Measurements from ENCODE around the gene KDM8. TPM values are rescaled to one million over a fixed set of nuclear protein-coding genes. Genes with fewer than 3 reads are reported as not detected.

KDM8 gene
- total RNA-seq, 1 experiment from 2014 or later: 12.2 TPM

DNA sequence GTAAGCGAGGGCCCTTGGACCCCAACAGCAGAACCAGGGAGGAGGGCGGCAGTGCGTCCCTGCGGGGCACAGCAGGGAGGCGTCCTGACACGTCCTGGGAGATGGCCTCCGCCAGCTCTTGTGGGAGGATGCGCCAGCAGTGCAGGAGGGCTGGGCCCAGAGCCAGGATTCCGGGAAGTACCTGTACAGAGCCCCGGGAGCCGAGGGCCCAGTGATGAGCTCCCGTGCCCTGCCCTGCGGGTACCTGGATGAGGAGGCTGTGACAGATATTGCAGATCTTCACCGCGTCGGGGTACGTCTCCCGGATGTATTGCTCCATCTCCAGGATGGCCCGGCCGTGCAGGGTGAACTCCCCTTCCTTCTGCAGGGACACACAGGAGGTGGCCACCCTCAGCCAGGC lies 23.1 kb downstream of the KDM8 start:
- DNase-seq: no peak
- Histone ChIP-seq H3K36me3 (replicated peaks; ENCODE audit: control insufficient read depth, insufficient read depth, low read length) (no peaks in the 10 kb centered on the region), H3K27me3 (ENCODE audit: control insufficient read depth, insufficient read depth, low read length) (no peaks in the 10 kb centered on the region), H3K4me3 (ENCODE audit: insufficient read depth, low read depth, low read length) (no peak overlapping the region)

DNA sequence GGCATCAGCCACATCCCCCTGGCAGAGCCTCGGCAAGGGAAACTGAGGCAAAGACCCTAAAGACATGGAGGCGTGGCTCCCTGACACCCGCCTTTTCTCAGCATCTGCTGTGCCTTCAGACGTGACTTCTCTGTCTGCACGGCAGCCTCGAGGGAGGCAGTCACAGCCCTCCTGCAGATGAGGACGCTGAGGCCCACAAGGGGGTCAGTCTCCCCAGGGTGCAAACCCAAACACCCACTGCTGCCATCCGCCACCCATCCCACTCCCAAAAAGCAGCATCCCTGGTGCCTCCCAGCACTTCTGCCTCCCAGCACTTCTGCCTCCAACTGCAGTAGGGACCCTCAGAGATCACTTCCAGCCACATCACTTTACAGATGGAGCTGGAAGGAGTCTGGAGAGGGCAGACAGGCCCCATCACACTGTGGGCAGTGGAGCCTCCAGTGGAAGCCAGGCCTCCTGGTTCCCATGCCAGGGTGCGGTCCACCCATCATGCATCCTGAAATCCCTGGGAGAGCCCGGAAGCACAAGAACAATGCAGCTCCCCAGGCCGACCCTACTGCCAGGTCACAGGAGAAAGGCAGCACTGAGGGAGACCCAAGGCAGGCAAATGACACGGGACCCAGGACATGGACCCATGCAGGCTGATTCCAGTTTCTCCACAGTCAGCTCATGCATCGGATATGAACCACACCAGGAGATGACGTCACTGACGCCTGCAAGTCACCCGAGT lies 23.8 kb downstream of the KDM8 start:
- Histone ChIP-seq H3K27me3 (ENCODE audit: control insufficient read depth, insufficient read depth, low read length) (no peaks in the 10 kb centered on the region), H3K4me3 (ENCODE audit: insufficient read depth, low read depth, low read length) (no peak overlapping the region), H3K36me3 (replicated peaks; ENCODE audit: control insufficient read depth, insufficient read depth, low read length) (no peaks in the 10 kb centered on the region)
- peak; percentile 21 for DNase-seq

DNA sequence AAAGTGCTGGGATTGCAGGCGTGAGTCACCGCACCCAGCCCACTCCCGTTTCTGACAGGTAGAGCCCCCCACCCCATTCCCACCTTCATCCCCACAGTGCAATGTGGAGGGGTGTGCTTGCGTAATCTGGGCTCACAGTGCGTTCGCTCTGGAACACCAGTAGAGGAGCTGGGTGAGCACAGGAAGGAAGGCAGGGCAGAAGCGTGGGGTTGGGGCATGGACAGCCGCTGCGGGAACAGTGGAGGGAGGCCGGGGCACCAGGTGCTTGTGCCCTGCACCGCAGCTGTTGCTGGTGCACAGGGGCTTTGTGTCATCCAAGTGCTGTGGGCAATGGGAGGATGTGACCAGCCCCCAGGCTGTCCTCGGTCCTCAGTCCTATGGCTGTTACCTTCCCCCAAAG lies 24.7 kb downstream of the KDM8 start:
- Histone ChIP-seq H3K27me3 (ENCODE audit: control insufficient read depth, insufficient read depth, low read length) (no peaks in the 10 kb centered on the region), H3K36me3 (replicated peaks; ENCODE audit: control insufficient read depth, insufficient read depth, low read length) (no peaks in the 10 kb centered on the region), H3K4me3 (ENCODE audit: insufficient read depth, low read depth, low read length) (no peak overlapping the region)
- peak; percentile 39 for DNase-seq

GRCh38 chr16:27228621-27229501 lies 25.5 kb downstream of the KDM8 start:
- Histone ChIP-seq H3K36me3 (replicated peaks; ENCODE audit: control insufficient read depth, insufficient read depth, low read length) (no peaks in the 10 kb centered on the region), H3K27me3 (ENCODE audit: control insufficient read depth, insufficient read depth, low read length) (no peaks in the 10 kb centered on the region), H3K4me3 (ENCODE audit: insufficient read depth, low read depth, low read length) (no peak overlapping the region)
- DNase-seq: peak; percentile 34

GRCh38 chr16:27229891-27230470 lies 26.7 kb downstream of the KDM8 start:
- H3K4me3 ChIP-seq (ENCODE audit: insufficient read depth, low read depth, low read length): no peak overlapping the region
- no peaks in the 10 kb centered on the region for H3K36me3 ChIP-seq (replicated peaks; ENCODE audit: control insufficient read depth, insufficient read depth, low read length)
- DNase-seq: peak; percentile 27
- no peaks in the 10 kb centered on the region for H3K27me3 ChIP-seq (ENCODE audit: control insufficient read depth, insufficient read depth, low read length)

GRCh38 chr16:27230562-27231001 lies 27.3 kb downstream of the KDM8 start:
- no peaks in the 10 kb centered on the region for H3K27me3 ChIP-seq (ENCODE audit: control insufficient read depth, insufficient read depth, low read length)
- H3K36me3 ChIP-seq (replicated peaks; ENCODE audit: control insufficient read depth, insufficient read depth, low read length): no peaks in the 10 kb centered on the region
- no peak overlapping the region for H3K4me3 ChIP-seq (ENCODE audit: insufficient read depth, low read depth, low read length)
- peak; percentile 68 for DNase-seq

GRCh38 chr16:27231692-27232060 lies 28.4 kb downstream of the KDM8 start:
- H3K4me3 ChIP-seq (ENCODE audit: insufficient read depth, low read depth, low read length): no peak overlapping the region
- H3K27me3 ChIP-seq (ENCODE audit: control insufficient read depth, insufficient read depth, low read length): no peaks in the 10 kb centered on the region
- DNase-seq: peak; percentile 15
- H3K36me3 ChIP-seq (replicated peaks; ENCODE audit: control insufficient read depth, insufficient read depth, low read length): no peaks in the 10 kb centered on the region

- H3K36me3 ChIP-seq (replicated peaks; ENCODE audit: control insufficient read depth, insufficient read depth, low read length): no peaks in the 10 kb centered on the region
- no peaks in the 10 kb centered on the region for H3K27me3 ChIP-seq (ENCODE audit: control insufficient read depth, insufficient read depth, low read length)
- DNase-seq: peak; percentile 20
- no peak overlapping the region for H3K4me3 ChIP-seq (ENCODE audit: insufficient read depth, low read depth, low read length)
These were observed 29.0 kb downstream of the KDM8 start for GRCh38 chr16:27232061-27232900.

DNA sequence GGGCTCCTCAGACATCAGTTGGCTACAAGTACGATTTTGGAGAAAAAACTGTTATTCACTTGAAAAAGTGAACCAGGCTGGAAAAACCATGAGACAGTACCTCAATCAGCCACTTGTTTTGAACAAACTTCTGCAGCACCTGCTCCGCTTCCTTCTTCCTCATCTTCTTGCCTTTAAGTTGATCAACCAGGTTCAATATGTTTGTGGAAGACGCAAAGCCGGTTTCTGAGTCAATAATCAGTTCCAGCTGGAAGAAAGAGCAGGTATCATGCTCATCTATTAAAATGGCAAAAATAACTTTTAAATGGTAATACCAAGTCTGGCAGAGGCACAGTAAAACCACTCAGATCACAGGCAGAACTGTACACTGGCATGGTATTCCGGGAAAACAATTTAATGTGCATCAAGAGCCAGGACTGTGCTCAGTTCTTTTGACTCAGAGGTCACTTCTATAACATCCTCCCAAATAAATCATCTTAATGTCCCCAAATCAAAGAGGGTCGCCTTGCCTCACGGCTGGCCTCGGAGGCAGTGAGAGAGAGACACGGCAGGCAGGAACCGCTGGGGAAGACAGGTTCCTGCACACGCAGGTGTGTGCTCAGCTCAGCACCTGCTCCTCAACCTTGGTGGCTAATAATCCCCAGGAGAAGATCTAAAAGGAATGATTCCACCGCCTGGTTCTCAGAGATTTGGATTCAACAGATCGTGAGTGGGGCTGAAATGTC lies 29.7 kb downstream of the KDM8 start:
- Histone ChIP-seq H3K4me3 (ENCODE audit: insufficient read depth, low read depth, low read length) (no peak overlapping the region), H3K27me3 (ENCODE audit: control insufficient read depth, insufficient read depth, low read length) (no peaks in the 10 kb centered on the region), H3K36me3 (replicated peaks; ENCODE audit: control insufficient read depth, insufficient read depth, low read length) (no peaks in the 10 kb centered on the region)
- DNase-seq: peak; percentile 9

DNA sequence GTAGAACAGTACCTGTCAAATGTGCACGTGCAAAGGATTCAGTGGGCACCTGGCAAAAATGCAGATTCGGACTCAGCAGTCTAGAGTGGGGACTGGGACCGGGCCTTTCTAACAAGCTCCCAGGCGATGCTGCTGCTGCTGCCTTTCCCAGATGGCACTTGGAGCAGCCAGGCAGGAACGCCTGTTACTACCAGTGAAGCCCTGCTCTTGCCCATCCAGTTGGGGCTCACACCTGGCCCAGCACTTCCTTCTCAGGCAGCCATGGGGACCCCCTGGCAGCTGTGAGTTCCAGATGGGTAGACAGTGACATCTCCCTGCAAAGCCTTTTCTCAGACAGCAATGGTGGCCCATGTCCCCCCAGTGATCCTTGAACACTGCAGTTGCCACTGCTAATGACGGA lies 30.4 kb downstream of the KDM8 start:
- Histone ChIP-seq H3K4me3 (ENCODE audit: insufficient read depth, low read depth, low read length) (no peak overlapping the region), H3K36me3 (replicated peaks; ENCODE audit: control insufficient read depth, insufficient read depth, low read length) (no peaks in the 10 kb centered on the region), H3K27me3 (ENCODE audit: control insufficient read depth, insufficient read depth, low read length) (no peaks in the 10 kb centered on the region)
- no peak for DNase-seq

GRCh38 chr16:27234171-27234570 lies 30.8 kb downstream of the KDM8 start:
- no peak for DNase-seq
- no peaks in the 10 kb centered on the region for H3K27me3 ChIP-seq (ENCODE audit: control insufficient read depth, insufficient read depth, low read length)
- H3K36me3 ChIP-seq (replicated peaks; ENCODE audit: control insufficient read depth, insufficient read depth, low read length): no peaks in the 10 kb centered on the region
- H3K4me3 ChIP-seq (ENCODE audit: insufficient read depth, low read depth, low read length): no peak overlapping the region

GRCh38 chr16:27234603-27235002 lies 31.3 kb downstream of the KDM8 start:
- DNase-seq: peak; percentile 33
- H3K4me3 ChIP-seq (ENCODE audit: insufficient read depth, low read depth, low read length): no peak overlapping the region
- H3K36me3 ChIP-seq (replicated peaks; ENCODE audit: control insufficient read depth, insufficient read depth, low read length): no peaks in the 10 kb centered on the region
- H3K27me3 ChIP-seq (ENCODE audit: control insufficient read depth, insufficient read depth, low read length): no peaks in the 10 kb centered on the region

- peak; percentile 78 for DNase-seq
- H3K36me3 ChIP-seq (replicated peaks; ENCODE audit: control insufficient read depth, insufficient read depth, low read length): no peaks in the 10 kb centered on the region
- no peak overlapping the region for H3K4me3 ChIP-seq (ENCODE audit: insufficient read depth, low read depth, low read length)
- H3K27me3 ChIP-seq (ENCODE audit: control insufficient read depth, insufficient read depth, low read length): no peaks in the 10 kb centered on the region
These were observed 32.0 kb downstream of the KDM8 start for GRCh38 chr16:27235055-27235937.
